SKM-1 treated with dmso at 0.1 percent for 144 hours (cell line): ENCODE results near the gene SOX30.

Experiments used
- DNase-seq: peaks from one replicate; lab custom pipeline; 2025; ENCODE audit not compliant: unreplicated experiment; lab: John Stamatoyannopoulos, UW

Gene SOX30

DNA sequence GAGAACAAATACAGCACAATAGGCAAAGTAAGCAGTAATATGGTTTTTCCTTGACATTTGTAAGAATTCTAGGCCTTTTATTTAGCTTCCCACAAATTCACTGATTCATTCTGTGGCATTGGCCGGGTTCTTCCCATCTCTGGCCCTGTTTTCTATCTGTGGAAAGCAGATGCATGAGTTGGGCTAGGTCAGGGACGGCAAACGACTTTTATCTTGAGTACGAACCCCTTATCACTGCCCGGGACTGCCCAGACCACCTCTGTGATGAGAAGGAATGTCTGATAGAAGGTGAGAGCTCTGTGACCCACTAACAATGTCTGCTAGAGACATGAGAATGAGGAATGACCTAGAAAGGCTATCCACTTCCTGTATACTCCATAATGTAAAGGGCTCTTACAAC, 41.2 kb downstream of the SOX30 start:
- no peak for DNase-seq

DNA sequence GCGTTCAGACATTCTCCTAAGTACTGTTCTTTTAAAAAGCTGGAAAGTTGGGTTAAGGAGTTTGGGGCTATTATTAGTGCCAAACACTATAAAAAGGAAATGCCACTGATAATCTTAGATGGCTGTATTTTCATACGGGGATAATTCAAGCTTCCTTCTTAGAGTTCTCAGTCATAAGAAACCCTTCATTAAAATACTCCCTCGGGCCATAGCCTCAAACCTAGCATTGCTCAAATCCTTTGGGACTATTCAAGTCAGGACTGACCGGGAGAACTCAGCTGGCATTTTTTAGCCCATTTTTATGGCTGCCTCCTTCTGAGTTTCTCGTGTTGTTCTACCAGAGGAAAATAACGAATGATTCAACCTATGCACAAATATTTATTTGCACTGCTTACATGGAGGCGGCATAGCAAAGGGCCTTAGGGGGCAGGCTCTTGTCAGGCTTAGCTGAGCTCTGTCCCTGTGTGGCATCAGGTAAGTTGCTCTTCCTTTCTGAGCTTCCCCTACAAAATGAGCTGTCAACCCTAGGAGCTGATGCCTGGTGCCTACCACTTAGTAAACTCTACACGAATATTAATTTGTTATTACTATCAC, 43.2 kb downstream of the SOX30 start:
- no peak for DNase-seq

DNA sequence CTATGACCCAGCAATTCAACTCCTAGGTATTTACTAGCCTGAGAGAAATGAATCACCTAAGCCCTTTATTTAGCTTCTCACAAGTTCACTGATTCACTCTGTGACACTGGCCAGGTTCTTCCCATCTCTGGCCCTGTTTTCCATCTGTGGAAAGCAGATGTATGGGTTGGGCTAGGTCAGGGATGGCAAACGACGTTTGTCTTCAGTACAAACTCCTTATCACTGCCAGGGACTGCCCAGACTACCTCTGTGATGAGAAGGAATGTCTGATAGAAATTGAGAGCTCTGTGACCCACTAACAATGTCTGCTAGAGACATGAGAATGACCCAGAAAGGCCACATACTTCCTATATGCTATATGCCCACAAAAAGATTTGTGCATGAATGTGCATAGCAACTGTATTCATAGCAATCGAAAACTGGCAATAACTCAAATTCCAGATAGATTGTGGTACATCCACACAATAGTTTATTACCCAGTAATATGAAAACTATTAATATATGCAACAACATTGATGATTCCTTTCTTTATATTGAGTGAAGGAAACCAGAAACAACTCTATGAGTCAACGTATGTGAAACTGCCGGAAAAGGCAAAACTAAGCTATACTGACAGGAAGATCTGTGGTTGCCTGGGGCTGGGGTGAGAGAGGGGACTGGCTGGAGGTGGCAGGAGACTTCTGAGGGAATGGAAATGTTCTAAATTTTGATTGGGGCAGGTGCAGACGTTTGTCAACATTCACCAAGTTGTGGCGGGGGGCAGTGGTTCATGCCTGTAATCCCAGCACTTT, 44.7 kb downstream of the SOX30 start:
- DNase-seq, result no peak

- no peak for DNase-seq
These were observed 46.2 kb downstream of the SOX30 start for GRCh38 chr5:157606046-157606445.

DNA sequence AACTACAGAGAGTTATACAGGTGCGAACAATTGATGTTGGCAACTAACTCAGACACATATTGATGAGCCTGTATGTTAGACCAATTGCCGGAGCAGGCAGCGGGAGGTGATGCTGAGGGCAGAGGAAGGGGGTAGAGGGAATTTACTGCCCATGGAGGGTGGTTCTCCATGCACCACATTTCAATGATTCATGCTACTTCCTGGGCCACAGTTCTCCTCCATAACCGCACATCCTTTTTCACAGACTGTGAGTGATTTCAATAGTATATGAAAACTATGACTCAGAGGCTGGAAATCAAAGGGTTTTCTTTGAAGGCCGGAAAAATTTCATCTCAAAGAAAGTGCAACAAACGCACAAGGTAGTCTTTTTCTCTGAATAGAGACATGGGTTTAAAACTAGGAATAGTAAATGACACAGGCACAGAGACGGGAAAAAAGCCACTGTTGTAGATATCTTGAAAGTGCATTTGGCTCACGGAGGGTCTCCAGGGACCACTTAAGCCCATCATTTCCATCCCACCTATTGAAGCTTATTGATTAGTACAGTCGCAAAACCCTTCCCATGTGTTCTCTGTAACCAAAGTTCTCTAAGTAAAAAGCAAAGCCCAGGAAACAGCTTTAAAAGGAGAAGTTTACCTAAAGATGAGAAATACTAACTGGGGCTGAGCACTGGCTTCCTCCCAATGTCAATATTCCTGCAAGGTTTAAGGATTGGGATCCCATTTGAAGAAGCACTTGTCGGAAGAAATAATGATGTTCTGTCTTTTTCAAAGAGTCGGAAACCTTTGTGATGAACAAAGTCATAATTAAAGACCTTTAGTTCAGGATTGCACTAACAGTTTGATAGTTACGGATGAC, 48.7 kb downstream of the SOX30 start:
- peak; percentile 84 for DNase-seq

- no peak for DNase-seq
These were observed 49.7 kb downstream of the SOX30 start for GRCh38 chr5:157602505-157602904.

GRCh38 chr5:157600252-157600651, 52.0 kb downstream of the SOX30 start:
- DNase-seq, result no peak

GRCh38 chr5:157599565-157599964, 52.7 kb downstream of the SOX30 start:
- no peak for DNase-seq

DNA sequence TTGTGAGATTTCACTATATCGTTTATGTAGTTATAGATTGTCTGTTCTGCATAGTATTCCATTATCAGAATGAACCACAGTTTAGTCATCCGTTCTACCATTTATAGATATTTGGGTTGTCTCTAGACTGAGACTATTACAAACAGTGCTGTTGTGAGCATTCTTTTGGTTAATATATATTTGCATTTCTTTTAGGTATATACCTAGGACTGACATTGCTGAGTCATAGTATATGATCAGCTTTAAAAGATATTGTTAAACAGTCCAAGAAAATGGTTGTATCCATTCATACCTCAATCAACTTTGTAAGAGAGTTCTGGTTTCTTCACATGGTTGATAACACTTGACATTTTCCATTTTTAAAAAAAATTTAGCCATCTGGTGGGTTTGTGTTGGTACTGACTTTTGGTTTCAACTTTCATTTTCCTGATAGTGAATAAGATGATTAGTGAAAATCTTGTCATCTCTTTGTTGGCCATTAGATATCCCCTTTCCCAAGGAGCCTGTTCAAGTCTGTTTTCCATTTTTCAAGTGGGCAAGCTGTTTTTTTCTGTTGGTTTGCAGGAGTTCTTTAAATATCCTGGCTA, 53.8 kb downstream of the SOX30 start:
- DNase-seq, result no peak

DNA sequence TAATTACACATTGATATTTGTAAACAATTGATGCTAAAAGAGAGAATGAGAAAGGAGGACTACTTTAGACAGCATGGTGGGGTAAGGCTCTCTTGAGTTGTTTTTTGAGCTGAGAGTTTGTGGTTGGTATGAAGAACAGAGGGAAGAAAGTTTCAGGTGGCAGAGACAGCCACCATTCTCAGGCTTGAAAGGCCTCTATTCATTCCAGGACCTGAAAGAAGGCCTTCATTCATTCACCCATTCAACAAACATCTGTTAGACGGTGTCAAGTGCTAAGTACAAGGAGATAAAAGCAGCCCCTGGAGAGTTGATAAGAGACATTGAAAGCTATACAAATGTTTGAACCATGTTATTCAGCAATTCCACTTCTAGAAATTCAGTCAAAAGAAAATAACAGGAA, 55.0 kb downstream of the SOX30 start:
- no peak for DNase-seq

DNA sequence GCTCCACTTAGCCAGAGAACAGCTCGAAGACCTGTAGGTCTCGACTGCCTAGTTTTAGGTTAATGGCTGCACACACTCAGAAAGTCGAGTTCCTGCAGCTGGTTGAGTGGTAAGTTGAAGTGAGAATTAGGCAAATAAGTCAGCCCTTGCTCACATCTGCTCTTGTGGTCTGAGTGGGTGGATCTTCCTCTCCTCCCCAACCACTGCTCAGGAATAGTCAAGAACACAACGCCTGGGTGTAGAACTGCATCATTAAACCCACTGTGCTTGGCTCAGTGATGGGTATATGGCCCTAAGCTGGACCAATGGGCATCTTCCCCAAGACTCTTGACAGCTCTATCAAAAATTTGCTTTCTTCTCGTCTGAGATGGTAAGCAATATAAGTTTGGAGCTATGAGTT, 55.8 kb downstream of the SOX30 start:
- no peak for DNase-seq

DNA sequence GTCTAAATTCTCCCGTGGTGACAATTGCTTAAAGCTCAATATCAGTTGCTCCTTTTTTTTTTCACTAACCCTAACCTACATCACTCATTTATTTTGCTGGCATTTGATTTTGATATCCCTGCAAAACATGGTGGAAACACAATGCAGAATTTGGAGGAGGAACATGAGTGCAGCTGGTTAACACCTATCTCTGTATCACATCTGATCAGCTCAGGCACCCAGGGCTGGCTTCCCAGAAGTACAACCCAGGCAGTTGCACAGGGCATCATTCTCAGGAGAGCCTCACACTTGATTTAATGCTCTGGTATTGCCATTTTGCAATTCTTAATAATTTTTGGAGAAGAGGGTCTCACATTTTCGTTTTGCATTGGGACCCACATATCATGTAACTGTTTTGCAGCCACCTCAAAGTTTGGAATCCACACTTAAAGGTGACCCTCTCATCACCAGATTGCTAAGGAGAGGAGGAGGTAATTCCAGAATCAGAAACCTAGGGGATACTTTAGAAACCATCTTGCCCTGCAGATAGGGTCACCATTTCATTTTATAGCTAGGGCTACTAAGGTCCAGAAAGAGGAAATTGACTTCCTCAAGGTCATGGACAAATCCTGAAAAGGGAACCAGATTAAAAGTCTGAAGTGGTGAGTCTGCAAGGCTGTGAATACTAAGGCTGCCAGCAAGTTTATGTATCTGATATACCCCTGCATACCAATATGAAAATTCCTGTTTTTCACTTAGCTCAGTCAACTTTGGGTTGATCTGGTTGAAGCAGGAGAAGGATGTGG, 57.4 kb downstream of the SOX30 start:
- DNase-seq, result peak; percentile 12

DNA sequence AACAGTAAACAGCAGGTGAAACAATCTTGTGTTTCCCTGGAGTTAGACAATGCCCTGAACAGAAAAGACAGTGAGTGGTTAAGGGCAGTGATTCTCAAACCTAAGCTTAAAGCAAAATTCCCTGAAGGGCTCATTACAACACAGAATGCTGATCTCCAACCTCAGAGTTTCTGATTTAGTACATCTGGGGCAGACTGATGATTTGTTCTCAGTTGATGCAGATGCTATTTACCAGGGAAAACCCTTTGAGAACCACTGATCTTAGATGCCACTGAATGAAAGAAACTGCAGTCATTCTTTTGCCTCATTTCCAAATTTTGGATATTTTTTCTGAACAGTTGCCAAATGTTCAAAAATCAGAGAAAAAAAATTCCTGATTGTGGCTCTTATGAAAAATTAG, 58.0 kb downstream of the SOX30 start:
- DNase-seq, result no peak

GRCh38 chr5:157593052-157593757, 59.0 kb downstream of the SOX30 start:
- DNase-seq, result no peak

- DNase-seq, result no peak
These were observed 59.6 kb downstream of the SOX30 start for GRCh38 chr5:157592594-157592993.

- DNase-seq, result no peak
These were observed 61.8 kb downstream of the SOX30 start for GRCh38 chr5:157590478-157590877.

GRCh38 chr5:157584628-157585027, 67.6 kb downstream of the SOX30 start:
- no peak for DNase-seq

GRCh38 chr5:157582731-157583620, 69.3 kb downstream of the SOX30 start:
- no peak for DNase-seq

DNA sequence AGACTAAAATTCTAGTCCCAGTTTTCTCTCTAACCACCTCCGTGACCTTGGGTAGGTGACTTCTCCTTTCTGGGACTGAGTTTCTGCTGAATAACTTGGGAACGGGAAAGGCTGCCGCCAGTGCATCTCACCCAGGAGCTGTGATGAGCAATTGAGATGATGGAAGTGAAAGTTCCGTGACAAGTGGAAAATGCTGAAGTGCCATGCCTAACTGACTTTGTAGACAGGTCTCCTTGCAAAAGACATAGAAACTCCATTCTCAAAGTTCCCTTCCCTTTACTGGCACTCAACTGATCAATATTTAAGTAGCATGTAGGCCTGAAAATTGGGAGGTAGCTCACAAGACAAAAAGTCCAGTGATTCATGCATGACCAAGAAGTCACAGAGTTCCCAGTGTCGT, 70.3 kb downstream of the SOX30 start:
- DNase-seq, result no peak
